Measurements from ENCODE around the gene CCDC60. TPM values are rescaled to one million over a fixed set of nuclear protein-coding genes. Genes with fewer than 3 reads are reported as not detected.

CCDC60 gene
- total RNA-seq, 8 experiments from 2014 or later, result 0.41 to 27.0 (median 10.8) TPM

DNA sequence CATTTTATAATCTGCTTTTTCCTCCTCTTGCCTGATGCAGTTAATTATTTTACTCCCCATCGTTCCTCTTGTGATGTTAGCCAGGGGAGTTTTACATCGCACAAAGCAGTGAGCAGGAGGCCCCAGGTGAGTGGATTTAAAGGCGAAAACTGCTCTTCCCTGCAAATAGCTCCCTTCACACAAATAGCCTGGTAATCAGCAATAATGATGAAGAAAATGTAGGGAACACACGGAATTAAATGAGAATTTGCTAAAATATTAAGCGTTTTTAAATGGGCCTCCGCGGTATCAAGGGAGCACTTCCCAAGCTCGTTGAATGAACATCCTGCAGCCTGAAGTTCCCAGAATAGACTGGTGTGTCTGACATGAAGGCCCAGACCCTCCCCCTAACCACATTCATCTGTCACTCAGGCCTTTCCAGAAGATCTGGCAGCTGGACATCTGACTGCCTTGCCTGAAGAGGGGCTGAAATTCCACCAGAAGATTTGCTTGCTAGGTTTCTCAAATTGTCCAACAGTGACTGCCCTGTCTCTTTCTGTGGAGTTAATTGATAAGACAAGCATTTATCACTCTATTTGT, 127.2 kb downstream of the CCDC60 start:
- ATAC-seq (replicated peaks in 6 of 8), result no peak
- 25 to 100% (median 72%) methylated on average over 1 to 8 of the region's 8 CpGs for WGBS, 10 experiments
- Histone ChIP-seq H3K4me3 (no peak overlapping the region), H3K4me1 (replicated peaks in 1 of 2) (peaks cover 0 to 17% of the 10 kb centered on the region in 2 donors), H3K27ac (no peak overlapping the region)
- in situ Hi-C loops (cut with MboI; ENCODE audit: low pct_unique_long_range_greater_than_20kb in 2 of 9, low sequenced_read_pairs in 9 of 9, unreplicated experiment in 9 of 9), result no loop called here

DNA sequence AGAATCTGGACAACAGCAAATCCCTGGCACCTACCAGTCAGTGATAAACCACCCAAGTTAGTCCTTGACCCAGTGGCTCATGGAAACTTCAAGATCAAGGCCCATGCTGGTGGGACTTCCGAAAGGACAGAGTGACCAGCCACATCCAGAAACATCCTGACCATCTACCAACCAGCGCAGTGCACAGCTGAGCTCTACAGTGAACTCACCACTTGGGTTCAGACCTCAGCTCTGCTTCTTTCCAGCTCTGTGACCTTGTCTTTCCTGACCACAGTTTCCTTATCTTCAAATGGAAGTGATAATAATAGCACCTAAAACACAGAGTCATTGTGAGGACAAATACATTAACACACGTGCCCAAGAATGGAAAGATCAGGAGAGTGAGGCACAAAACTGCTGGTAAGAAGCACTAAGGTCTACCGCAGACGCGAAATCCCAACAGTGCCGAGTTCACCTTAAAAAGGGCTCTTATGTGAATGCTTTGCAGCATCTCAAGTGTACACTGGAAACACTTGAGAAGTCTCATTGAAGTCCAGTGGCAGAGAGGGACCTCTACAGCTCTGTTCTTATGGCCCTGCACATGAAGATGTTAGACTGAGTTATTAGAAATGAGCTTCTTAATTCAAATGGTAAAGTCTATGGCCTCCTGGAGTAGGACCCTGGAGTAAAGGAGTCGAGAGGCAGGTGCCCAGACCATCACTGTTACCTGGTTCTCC, 128.8 kb downstream of the CCDC60 start:
- no peak overlapping the region for H3K27ac ChIP-seq
- H3K4me1 ChIP-seq (replicated peaks in 1 of 2), result peaks cover 0 to 1% of the 10 kb centered on the region in 2 donors
- 5 to 100% (median 85%) methylated on average over 1 to 6 of the region's 8 CpGs; no CpG with 5 or more reads in 1 of the 10 experiments for WGBS, 10 experiments
- no peak overlapping the region for H3K4me3 ChIP-seq
- in situ Hi-C loops (cut with MboI; ENCODE audit: low pct_unique_long_range_greater_than_20kb in 2 of 9, low sequenced_read_pairs in 9 of 9, unreplicated experiment in 9 of 9), result no loop called here
- ATAC-seq (replicated peaks in 6 of 8), result no peak

DNA sequence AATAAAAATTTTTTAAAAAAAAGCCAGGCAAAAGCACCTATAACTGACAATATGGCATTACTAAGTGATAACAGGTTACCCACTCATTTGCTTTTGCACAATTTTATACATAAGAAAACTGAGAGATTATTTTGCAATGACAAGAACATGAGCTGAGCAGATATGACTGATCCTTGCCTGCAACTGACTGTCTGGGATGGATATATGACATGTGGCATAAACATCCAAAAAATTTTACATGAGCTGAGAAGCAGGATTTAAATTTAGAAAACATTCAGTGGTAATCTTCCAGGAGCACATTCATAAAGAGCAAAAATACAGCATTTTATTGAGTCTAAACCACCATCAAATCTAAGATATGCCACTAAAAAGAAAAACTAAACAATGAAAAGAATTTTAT, 133.8 kb downstream of the CCDC60 start:
- Histone ChIP-seq H3K4me3 (no peak overlapping the region), H3K27ac (no peak overlapping the region), H3K4me1 (replicated peaks in 1 of 2) (no peaks in the 10 kb centered on the region)
- in situ Hi-C loops (cut with MboI; ENCODE audit: low pct_unique_long_range_greater_than_20kb in 2 of 9, low sequenced_read_pairs in 9 of 9, unreplicated experiment in 9 of 9), result no loop called here
- no peak for ATAC-seq (replicated peaks in 6 of 8)

DNA sequence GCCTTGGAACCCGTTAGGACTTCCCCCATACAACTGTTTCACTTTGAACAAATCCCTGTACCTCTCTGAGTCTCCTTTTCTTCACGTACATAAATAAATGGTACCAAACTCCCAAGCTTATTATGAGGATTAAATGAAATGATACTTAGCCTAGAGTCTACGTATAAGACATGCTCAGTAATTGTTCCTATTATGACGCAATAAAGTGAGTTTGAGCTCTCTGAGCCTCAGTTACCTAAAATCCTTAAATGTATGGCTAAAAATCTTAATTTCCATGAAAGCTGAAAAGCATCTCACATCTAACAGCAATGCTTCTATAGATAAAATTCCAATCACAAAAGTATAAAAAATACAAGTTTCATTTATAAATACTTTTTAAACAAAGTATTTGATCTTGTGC, 141.1 kb downstream of the CCDC60 start:
- in situ Hi-C loops (cut with MboI; ENCODE audit: low pct_unique_long_range_greater_than_20kb in 2 of 9, low sequenced_read_pairs in 9 of 9, unreplicated experiment in 9 of 9), result no loop called here
- ATAC-seq (replicated peaks in 6 of 8), result no peak
- WGBS, 10 experiments, result 16 to 97% (median 69%) methylated on average over 1 to 4 of the region's 4 CpGs
- Histone ChIP-seq H3K27ac (no peak overlapping the region), H3K4me1 (replicated peaks in 1 of 2) (no peaks in the 10 kb centered on the region), H3K4me3 (no peak overlapping the region)

DNA sequence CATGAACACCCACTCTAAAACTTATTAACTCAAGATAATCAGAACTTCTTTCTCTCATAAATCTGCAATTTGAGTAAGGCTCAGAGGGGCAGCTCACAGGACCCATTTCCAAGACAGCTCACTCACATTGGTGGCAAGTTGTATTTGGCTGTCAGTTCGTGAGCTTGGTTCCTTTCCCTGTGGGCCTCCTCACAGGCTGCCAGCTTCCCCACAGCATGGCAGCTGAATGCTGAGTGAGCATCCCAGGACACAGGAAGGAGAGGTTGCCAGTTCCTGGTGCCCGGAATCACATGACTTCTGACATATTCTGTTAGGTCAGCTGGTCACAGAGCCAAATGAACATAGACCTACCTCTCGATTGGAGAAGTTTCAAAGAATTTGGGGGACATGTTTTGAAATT, 142.4 kb downstream of the CCDC60 start:
- in situ Hi-C loops (cut with MboI; ENCODE audit: low pct_unique_long_range_greater_than_20kb in 2 of 9, low sequenced_read_pairs in 9 of 9, unreplicated experiment in 9 of 9), result no loop called here
- no peak for ATAC-seq (replicated peaks in 6 of 8)
- no peak overlapping the region for H3K4me3 ChIP-seq
- 7 to 100% (median 92%) methylated on average over 1 to 3 of the region's 3 CpGs; no CpG with 5 or more reads in 3 of the 10 experiments for WGBS, 10 experiments
- no peak overlapping the region for H3K27ac ChIP-seq
- no peaks in the 10 kb centered on the region for H3K4me1 ChIP-seq (replicated peaks in 1 of 2)

DNA sequence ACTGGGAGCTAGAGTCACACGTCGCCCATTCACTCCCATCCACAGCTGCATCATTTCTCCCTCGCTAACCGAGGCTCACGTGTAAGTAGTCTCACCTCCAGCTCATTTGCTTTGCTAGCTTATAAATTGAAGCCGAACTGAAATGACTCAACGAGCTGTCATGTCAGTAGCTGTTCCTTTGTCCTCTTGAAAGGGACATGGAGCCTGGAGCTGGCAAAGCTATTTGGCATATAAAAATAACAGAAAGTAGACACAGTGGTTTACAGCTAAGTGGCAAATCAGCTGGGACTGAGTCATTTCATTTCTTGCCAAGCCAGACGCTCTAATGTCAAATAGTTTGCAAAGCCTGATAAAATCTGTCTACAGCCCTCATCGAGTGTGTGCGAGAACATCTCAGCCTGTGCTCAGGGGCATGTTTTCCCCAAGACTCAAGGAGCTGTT, 144.6 kb downstream of the CCDC60 start:
- H3K4me1 ChIP-seq (replicated peaks in 1 of 2), result no peaks in the 10 kb centered on the region
- in situ Hi-C loops (cut with MboI; ENCODE audit: low pct_unique_long_range_greater_than_20kb in 2 of 9, low sequenced_read_pairs in 9 of 9, unreplicated experiment in 9 of 9), result no loop called here
- ATAC-seq (replicated peaks in 6 of 8), result peak in 7 of 8 experiments; percentile 42 to 77 (median 53)
- no peak overlapping the region for H3K4me3 ChIP-seq
- H3K27ac ChIP-seq, result no peak overlapping the region
- WGBS, 10 experiments, result 4 to 93% (median 69%) methylated on average over 2 to 10 of the region's 10 CpGs; no CpG with 5 or more reads in 2 of the 10 experiments

DNA sequence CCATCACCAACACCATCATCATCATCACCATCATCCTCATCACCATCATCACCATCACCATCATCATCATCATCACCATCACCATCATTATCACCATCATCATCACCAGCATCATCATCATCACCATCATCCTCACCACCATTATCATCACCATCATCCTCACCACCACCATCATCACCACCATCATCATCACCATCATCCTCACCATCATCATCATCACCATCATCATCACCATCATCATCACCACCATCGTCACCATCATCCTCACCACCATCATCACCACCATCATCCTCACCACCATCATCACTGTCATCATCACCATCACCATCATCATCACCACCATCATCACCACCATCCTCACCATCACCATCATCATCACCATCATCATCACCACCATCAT, 146.0 kb downstream of the CCDC60 start:
- H3K4me3 ChIP-seq, result no peak overlapping the region
- H3K27ac ChIP-seq, result no peak overlapping the region
- ATAC-seq (replicated peaks in 6 of 8), result no peak
- in situ Hi-C loops (cut with MboI; ENCODE audit: low pct_unique_long_range_greater_than_20kb in 2 of 9, low sequenced_read_pairs in 9 of 9, unreplicated experiment in 9 of 9), result no loop called here
- no peaks in the 10 kb centered on the region for H3K4me1 ChIP-seq (replicated peaks in 1 of 2)
- 0 to 100% (median 80%) methylated on average over 1 of the region's 1 CpG; no CpG with 5 or more reads in 1 of the 10 experiments for WGBS, 10 experiments

DNA sequence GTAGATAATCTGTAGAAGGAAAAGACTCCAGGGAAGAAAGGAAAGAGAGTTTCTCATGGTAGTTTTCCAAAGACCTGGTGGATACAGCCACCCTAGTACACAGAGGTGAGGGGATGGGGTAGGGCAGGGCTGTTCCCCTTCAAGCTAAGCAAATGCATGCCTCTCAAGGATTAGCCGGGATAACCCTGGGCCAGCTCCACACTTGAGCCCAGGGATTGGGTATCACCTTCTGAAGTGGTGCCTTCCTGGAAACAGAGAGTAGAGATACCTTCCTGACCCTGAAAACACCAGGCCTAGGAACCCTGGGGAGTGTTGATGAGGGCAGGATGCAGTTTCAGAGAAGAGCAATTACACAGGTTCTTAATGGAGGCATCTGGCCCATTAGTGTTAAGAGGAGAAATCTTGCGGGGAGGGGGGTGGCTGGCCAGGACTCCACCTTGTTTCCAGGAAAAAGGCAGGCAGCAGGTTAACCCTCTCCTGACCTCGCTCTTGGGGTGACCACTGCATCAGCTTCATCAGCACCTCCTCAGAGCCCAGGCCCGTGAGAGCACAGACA, 152.1 kb downstream of the CCDC60 start:
- Histone ChIP-seq H3K4me3 (no peak overlapping the region), H3K4me1 (replicated peaks in 1 of 2) (no peaks in the 10 kb centered on the region), H3K27ac (no peak overlapping the region)
- in situ Hi-C loops (cut with MboI; ENCODE audit: low pct_unique_long_range_greater_than_20kb in 2 of 9, low sequenced_read_pairs in 9 of 9, unreplicated experiment in 9 of 9), result no loop called here
- WGBS, 10 experiments, result 0 to 70% (median 55%) methylated on average over 1 to 2 of the region's 4 CpGs; no CpG with 5 or more reads in 4 of the 10 experiments
- ATAC-seq (replicated peaks in 6 of 8), result no peak

DNA sequence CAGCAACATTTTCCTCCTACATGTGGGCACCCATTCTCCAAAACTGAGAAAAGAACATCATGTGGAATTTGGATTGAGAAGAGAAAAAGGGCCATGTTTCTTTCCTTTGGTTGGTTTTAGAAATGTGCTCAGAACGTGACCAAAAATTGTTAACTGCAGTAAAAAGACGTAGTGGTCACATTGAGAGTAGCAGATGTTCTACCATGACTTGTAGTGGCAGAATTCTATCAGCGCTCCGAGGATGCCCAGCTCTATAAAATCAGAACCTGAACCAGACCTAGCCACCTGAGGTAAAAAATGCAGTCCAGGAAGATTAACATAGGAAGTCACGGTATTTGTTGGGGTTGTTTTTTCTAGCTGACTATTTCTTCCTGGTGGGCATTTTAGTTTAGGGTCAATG, 157.3 kb downstream of the CCDC60 start:
- no peaks in the 10 kb centered on the region for H3K4me1 ChIP-seq (replicated peaks in 1 of 2)
- no peak for ATAC-seq (replicated peaks in 6 of 8)
- WGBS, 10 experiments, result 0 to 100% (median 74%) methylated on average over 2 to 5 of the region's 5 CpGs; no CpG with 5 or more reads in 2 of the 10 experiments
- in situ Hi-C loops (cut with MboI; ENCODE audit: low pct_unique_long_range_greater_than_20kb in 2 of 9, low sequenced_read_pairs in 9 of 9, unreplicated experiment in 9 of 9), result no loop called here
- no peak overlapping the region for H3K4me3 ChIP-seq
- H3K27ac ChIP-seq, result no peak overlapping the region

DNA sequence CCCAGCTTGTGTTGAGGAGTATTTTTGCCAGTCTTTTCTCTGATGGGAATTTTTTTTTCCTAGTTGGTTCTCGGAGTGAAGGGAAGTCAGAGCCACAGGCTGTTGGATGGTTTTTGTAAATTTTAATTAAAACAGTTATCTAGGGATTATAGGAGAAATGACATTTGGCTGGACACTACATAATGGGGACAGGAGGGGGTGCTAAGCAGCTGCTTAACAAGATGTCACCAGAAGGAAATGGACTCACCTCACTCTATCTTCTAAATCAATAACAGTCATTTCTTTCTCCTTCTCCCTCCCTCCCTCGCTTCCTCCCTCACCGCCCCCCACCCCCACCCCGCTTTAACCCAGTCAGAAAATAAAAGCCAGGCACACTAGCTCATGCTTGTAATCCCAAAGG, 165.7 kb downstream of the CCDC60 start:
- in situ Hi-C loops (cut with MboI; ENCODE audit: low pct_unique_long_range_greater_than_20kb in 2 of 9, low sequenced_read_pairs in 9 of 9, unreplicated experiment in 9 of 9), result no loop called here
- WGBS, 10 experiments, result 0 to 100% (median 71%) methylated on average over 1 of the region's 4 CpGs; no CpG with 5 or more reads in 2 of the 10 experiments
- H3K4me1 ChIP-seq (replicated peaks in 1 of 2), result no peaks in the 10 kb centered on the region
- H3K27ac ChIP-seq, result no peak overlapping the region
- no peak for ATAC-seq (replicated peaks in 6 of 8)
- no peak overlapping the region for H3K4me3 ChIP-seq

DNA sequence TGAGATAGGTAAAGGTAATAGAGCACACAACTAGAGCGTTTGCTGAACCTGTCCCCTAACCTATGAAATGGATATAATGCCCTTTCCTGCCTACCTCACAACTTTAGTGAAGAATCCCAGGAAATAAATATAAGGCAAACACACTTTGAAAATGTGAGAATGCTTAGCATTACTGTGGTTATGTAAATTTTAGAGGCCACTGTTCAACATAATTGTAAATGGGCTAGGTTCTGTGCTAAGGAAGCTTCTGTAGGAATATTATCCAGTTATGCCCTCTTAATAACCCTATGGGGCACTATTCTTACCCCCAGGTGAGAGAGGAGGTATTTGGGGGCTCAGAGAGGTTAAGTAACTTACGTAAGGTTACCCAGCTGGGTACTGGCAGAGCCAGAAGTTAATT, 166.5 kb downstream of the CCDC60 start:
- ATAC-seq (replicated peaks in 6 of 8), result peak in 2 of 8 experiments; percentile 75 to 76
- WGBS, 10 experiments, result 0 to 100% (median 86%) methylated on average over 1 to 2 of the region's 2 CpGs; no CpG with 5 or more reads in 1 of the 10 experiments
- Histone ChIP-seq H3K27ac (no peak overlapping the region), H3K4me3 (no peak overlapping the region), H3K4me1 (replicated peaks in 1 of 2) (no peaks in the 10 kb centered on the region)
- in situ Hi-C loops (cut with MboI; ENCODE audit: low pct_unique_long_range_greater_than_20kb in 2 of 9, low sequenced_read_pairs in 9 of 9, unreplicated experiment in 9 of 9), result no loop called here

DNA sequence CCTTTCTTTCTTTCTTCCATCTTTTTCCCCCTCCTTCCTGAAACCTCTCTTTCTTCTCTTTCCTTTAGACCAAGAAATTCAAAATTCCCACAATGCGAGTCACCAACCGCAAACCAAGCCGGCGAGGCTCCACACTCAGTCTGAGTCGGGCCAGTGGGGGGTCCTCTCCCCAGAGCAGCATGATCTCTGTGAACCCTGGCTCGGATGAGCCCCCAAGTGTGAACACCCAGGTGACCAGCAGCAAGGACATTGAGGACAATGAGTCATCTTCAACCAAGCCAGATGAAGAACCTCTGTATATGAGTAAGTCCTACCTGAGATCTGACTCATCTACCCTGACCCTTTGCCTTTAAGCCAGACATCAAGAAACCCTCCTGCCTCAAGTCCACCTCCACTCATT, 170.5 kb downstream of the CCDC60 start:
- Histone ChIP-seq H3K4me1 (replicated peaks in 1 of 2) (no peaks in the 10 kb centered on the region), H3K27ac (no peak overlapping the region), H3K4me3 (no peak overlapping the region)
- no peak for ATAC-seq (replicated peaks in 6 of 8)
- in situ Hi-C loops (cut with MboI; ENCODE audit: low pct_unique_long_range_greater_than_20kb in 2 of 9, low sequenced_read_pairs in 9 of 9, unreplicated experiment in 9 of 9), result no loop called here
- WGBS, 10 experiments, result 40 to 89% (median 63%) methylated on average over 2 to 6 of the region's 6 CpGs; no CpG with 5 or more reads in 2 of the 10 experiments

DNA sequence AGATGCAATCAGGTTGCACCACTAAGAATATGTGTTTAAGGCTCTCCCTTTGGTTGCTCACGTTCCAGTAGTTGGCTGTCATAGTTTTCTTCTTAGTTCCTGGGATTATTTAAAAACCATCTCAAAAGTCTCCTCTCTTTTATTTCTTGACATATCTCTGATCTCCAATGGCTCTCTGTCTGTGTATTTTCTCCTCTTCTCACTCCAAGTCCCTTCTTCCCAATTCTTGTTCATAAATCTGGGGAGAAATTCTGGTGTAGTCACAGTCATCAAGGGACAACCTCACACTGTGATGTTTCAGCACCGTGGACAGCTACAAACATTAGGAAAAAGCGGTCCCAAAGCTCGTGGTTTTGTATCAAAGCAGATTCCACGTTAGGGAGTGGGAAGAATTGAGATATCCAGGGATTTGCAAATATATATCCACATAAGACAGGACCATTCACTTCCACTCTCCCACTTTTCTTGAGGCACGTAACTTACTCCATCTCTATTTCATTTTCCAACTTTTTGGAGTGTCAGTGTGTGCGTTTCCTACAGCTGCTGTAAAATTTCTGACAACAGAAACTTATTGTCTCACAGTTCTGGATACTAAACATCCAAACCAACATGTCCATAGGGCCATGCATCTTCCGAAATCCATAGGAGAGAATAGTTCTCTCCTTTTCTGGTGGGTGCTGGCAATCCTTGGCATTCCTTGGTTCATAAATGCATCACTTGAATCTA, 178.4 kb downstream of the CCDC60 start:
- H3K4me3 ChIP-seq, result no peak overlapping the region
- ATAC-seq (replicated peaks in 6 of 8), result peak in 3 of 8 experiments; percentile 29 to 38 (median 32)
- H3K27ac ChIP-seq, result no peak overlapping the region
- in situ Hi-C loops (cut with MboI; ENCODE audit: low pct_unique_long_range_greater_than_20kb in 2 of 9, low sequenced_read_pairs in 9 of 9, unreplicated experiment in 9 of 9), result no loop called here
- WGBS, 10 experiments, result 3 to 100% (median 32%) methylated on average over 1 to 8 of the region's 8 CpGs; no CpG with 5 or more reads in 2 of the 10 experiments
- peaks cover 0 to 8% of the 10 kb centered on the region in 2 donors for H3K4me1 ChIP-seq (replicated peaks in 1 of 2)

Data from motor neuron (in vitro differentiated cells).